DOHH2 (cell line): ENCODE measurements around the gene KRT82.

Source experiments
- H3F3A ChIP-seq: fragments of 200-600 bp; sonication (generic), shearing (Covaris generic); 2 replicates; pipeline ENCODE4 v1.6.0; 2016; ENCODE audit warnings: antibody characterized with exemption, mild to moderate bottlenecking; ENCODE audit not compliant: control insufficient read depth, insufficient read depth
- H3K27ac ChIP-seq: fragments of 200-600 bp; sonication (generic); 2 replicates; pipeline ENCODE4 v1.5.1; 2014; ENCODE audit warnings: low read depth, mild to moderate bottlenecking, low read length, moderate library complexity
- H3K27me3 ChIP-seq: fragments of 200-600 bp; sonication (generic); 2 replicates; pipeline ENCODE4 v1.6.1; 2014; ENCODE audit warnings: mild to moderate bottlenecking, low read length, mixed read lengths; ENCODE audit not compliant: control insufficient read depth
- H3K36me3 ChIP-seq: fragments of 200-600 bp; sonication (generic); 2 replicates; pipeline ENCODE4 v1.6.1; 2014; ENCODE audit warnings: mild to moderate bottlenecking, low read length, moderate library complexity, mixed read lengths; ENCODE audit not compliant: control insufficient read depth
- H3K4me1 ChIP-seq: fragments of 200-600 bp; sonication (generic); 2 replicates; pipeline ENCODE4 v1.6.1; 2014; ENCODE audit warnings: mild to moderate bottlenecking, low read length, mixed read lengths; ENCODE audit not compliant: control insufficient read depth
- H3K4me2 ChIP-seq: fragments of 200-600 bp; sonication (generic); 2 replicates; pipeline ENCODE4 v1.6.0; 2014; ENCODE audit warnings: mild to moderate bottlenecking, low read length, moderate library complexity
- H3K4me3 ChIP-seq: fragments of 200-600 bp; sonication (generic); 2 replicates; pipeline ENCODE4 v1.5.1; 2014; ENCODE audit warnings: mild to moderate bottlenecking, low read length, mixed read lengths
- H3K79me2 ChIP-seq: fragments of 200-600 bp; sonication (generic); 2 replicates; pipeline ENCODE4 v1.6.1; 2014; ENCODE audit warnings: mild to moderate bottlenecking, low read length, mixed read lengths; ENCODE audit not compliant: control insufficient read depth
- H3K9me2 ChIP-seq: fragments of 200-600 bp; sonication (generic); replicated peaks from 2 replicates; pipeline ENCODE4 v1.6.1; 2014; ENCODE audit warnings: mild to moderate bottlenecking, low read length, mixed read lengths; ENCODE audit not compliant: control insufficient read depth
- H3K9me3 ChIP-seq: fragments of 200-600 bp; sonication (generic); 2 replicates; pipeline ENCODE4 v1.6.1; 2014; ENCODE audit warnings: antibody characterized with exemption, low read length, mixed read lengths; ENCODE audit not compliant: control insufficient read depth, insufficient read depth
- H4K20me1 ChIP-seq: fragments of 200-600 bp; sonication (generic); 2 replicates; pipeline ENCODE4 v1.6.0; 2014; ENCODE audit warnings: low read depth, mild to moderate bottlenecking, antibody characterized with exemption, low read length, moderate library complexity; ENCODE audit not compliant: control insufficient read depth, insufficient read depth
- EZH2phosphoT487 ChIP-seq: fragments of 200-600 bp; sonication (generic); IDR thresholded peaks from 2 replicates; pipeline ENCODE4 v1.6.1; 2017; ENCODE audit warnings: borderline replicate concordance, mild to moderate bottlenecking, antibody characterized with exemption, low read length, moderate library complexity, mixed read lengths
- TF ChIP-seq, protein P1 (sequence below): fragments of 200-600 bp; sonication (generic); IDR thresholded peaks from one replicate; pipeline ENCODE4 v1.5.1; 2014; ENCODE audit warnings: antibody characterized with exemption, mild to moderate bottlenecking, low read depth, low read length; ENCODE audit not compliant: poor library complexity, severe bottlenecking

Gene KRT82

GRCh38 chr12:52358575-52359350 lies 47.4 kb downstream of the KRT82 start:
- Histone ChIP-seq H3K36me3 (no peaks in the 10 kb centered on the region), H3K27me3 (peaks cover 14% of the 10 kb centered on the region), H3F3A (peaks cover 4% of the 10 kb centered on the region; the same call in 1 of the 2 replicates), H3K9me3 (no peaks in the 10 kb centered on the region), H3K27ac (peak overlapping the region; percentile 50), H3K9me2 (no peaks in the 10 kb centered on the region), H3K4me1 (peaks cover 24% of the 10 kb centered on the region), H3K4me3 (peak overlapping the region; percentile 52), H3K79me2 (no peaks in the 10 kb centered on the region), H3K4me2 (peak overlapping the region; percentile 81), H4K20me1 (0 out of 2 replicates have a peak, but pooled peaks cover 5% of the 10 kb centered on the region)
- TF ChIP-seq, protein P1, sequence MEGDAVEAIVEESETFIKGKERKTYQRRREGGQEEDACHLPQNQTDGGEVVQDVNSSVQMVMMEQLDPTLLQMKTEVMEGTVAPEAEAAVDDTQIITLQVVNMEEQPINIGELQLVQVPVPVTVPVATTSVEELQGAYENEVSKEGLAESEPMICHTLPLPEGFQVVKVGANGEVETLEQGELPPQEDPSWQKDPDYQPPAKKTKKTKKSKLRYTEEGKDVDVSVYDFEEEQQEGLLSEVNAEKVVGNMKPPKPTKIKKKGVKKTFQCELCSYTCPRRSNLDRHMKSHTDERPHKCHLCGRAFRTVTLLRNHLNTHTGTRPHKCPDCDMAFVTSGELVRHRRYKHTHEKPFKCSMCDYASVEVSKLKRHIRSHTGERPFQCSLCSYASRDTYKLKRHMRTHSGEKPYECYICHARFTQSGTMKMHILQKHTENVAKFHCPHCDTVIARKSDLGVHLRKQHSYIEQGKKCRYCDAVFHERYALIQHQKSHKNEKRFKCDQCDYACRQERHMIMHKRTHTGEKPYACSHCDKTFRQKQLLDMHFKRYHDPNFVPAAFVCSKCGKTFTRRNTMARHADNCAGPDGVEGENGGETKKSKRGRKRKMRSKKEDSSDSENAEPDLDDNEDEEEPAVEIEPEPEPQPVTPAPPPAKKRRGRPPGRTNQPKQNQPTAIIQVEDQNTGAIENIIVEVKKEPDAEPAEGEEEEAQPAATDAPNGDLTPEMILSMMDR, result peak; percentile 50
- TF ChIP-seq EZH2phosphoT487, result no peak

GRCh38 chr12:52356762-52357580 lies 49.2 kb downstream of the KRT82 start:
- H3K4me1 ChIP-seq, result peaks cover 24% of the 10 kb centered on the region
- 0 out of 2 replicates have a peak, but pooled peaks cover 5% of the 10 kb centered on the region for H4K20me1 ChIP-seq
- no peak overlapping the region for H3K4me2 ChIP-seq

GRCh38 chr12:52356031-52356761 lies 49.9 kb downstream of the KRT82 start:
- Histone ChIP-seq H4K20me1 (0 out of 2 replicates have a peak, but pooled peaks cover 5% of the 10 kb centered on the region), H3K9me3 (no peaks in the 10 kb centered on the region), H3K4me2 (no peak overlapping the region), H3F3A (peaks cover 4% of the 10 kb centered on the region; the same call in 1 of the 2 replicates), H3K79me2 (no peaks in the 10 kb centered on the region), H3K4me3 (no peak overlapping the region), H3K27ac (no peak overlapping the region), H3K36me3 (no peaks in the 10 kb centered on the region), H3K9me2 (no peaks in the 10 kb centered on the region), H3K4me1 (peaks cover 24% of the 10 kb centered on the region), H3K27me3 (peaks cover 22% of the 10 kb centered on the region)
- TF ChIP-seq, protein P1, result no peak
- no peak for TF ChIP-seq EZH2phosphoT487

More at GRCh38 chr12:52356762-52357580, 49.2 kb downstream of the KRT82 start:
- H3K79me2 ChIP-seq, result no peaks in the 10 kb centered on the region
- H3K36me3 ChIP-seq, result no peaks in the 10 kb centered on the region
- TF ChIP-seq, protein P1, result no peak
- no peak for TF ChIP-seq EZH2phosphoT487
- H3K9me2 ChIP-seq, result no peaks in the 10 kb centered on the region
- no peak overlapping the region for H3K4me3 ChIP-seq
- no peaks in the 10 kb centered on the region for H3K9me3 ChIP-seq
- H3K27ac ChIP-seq, result no peak overlapping the region
- H3K27me3 ChIP-seq, result peaks cover 20% of the 10 kb centered on the region
- H3F3A ChIP-seq, result peaks cover 4% of the 10 kb centered on the region; the same call in 1 of the 2 replicates
